Amniotic epithelial cell (primary cell): ENCODE results near the gene U2AF2.

Experiments used
- DNase-seq: peaks from one replicate; pipeline ENCODE4 v3.0.0-alpha.2; 2010; ENCODE audit warnings: low read depth

U2AF2 gene

GRCh38 chr19:55675661-55676354 lies 21.0 kb downstream of the U2AF2 start:
- no peak for DNase-seq

GRCh38 chr19:55676383-55676782 lies 21.5 kb downstream of the U2AF2 start:
- no peak for DNase-seq

GRCh38 chr19:55676889-55677505 lies 22.2 kb downstream of the U2AF2 start:
- no peak for DNase-seq

GRCh38 chr19:55677572-55678028 lies 22.8 kb downstream of the U2AF2 start:
- no peak for DNase-seq

- no peak for DNase-seq
Measured at GRCh38 chr19:55678121-55678671, 23.4 kb downstream of the U2AF2 start.

GRCh38 chr19:55679343-55680257 lies 24.8 kb downstream of the U2AF2 start:
- DNase-seq: no peak

GRCh38 chr19:55680339-55681130 lies 25.7 kb downstream of the U2AF2 start:
- DNase-seq: no peak

GRCh38 chr19:55681131-55682092 lies 26.6 kb downstream of the U2AF2 start:
- no peak for DNase-seq

GRCh38 chr19:55683449-55684261 lies 28.8 kb downstream of the U2AF2 start:
- no peak for DNase-seq

GRCh38 chr19:55684946-55685681 lies 30.3 kb downstream of the U2AF2 start:
- no peak for DNase-seq

- no peak for DNase-seq
Measured at GRCh38 chr19:55685776-55686175, 30.9 kb downstream of the U2AF2 start.

GRCh38 chr19:55686311-55687050 lies 31.6 kb downstream of the U2AF2 start:
- DNase-seq: no peak

- DNase-seq: no peak
Measured at GRCh38 chr19:55687281-55688201, 32.7 kb downstream of the U2AF2 start.

- DNase-seq: no peak
Measured at GRCh38 chr19:55688422-55689218, 33.8 kb downstream of the U2AF2 start.

GRCh38 chr19:55689411-55690108 lies 34.7 kb downstream of the U2AF2 start:
- no peak for DNase-seq
